Measurements from ENCODE around the gene C3.
"Not testable (repeated sequence)": the region's sequence is repeated elsewhere in the genome, so short reads cannot be mapped to it uniquely, and the experiment has no call there.

C3 gene

DNA sequence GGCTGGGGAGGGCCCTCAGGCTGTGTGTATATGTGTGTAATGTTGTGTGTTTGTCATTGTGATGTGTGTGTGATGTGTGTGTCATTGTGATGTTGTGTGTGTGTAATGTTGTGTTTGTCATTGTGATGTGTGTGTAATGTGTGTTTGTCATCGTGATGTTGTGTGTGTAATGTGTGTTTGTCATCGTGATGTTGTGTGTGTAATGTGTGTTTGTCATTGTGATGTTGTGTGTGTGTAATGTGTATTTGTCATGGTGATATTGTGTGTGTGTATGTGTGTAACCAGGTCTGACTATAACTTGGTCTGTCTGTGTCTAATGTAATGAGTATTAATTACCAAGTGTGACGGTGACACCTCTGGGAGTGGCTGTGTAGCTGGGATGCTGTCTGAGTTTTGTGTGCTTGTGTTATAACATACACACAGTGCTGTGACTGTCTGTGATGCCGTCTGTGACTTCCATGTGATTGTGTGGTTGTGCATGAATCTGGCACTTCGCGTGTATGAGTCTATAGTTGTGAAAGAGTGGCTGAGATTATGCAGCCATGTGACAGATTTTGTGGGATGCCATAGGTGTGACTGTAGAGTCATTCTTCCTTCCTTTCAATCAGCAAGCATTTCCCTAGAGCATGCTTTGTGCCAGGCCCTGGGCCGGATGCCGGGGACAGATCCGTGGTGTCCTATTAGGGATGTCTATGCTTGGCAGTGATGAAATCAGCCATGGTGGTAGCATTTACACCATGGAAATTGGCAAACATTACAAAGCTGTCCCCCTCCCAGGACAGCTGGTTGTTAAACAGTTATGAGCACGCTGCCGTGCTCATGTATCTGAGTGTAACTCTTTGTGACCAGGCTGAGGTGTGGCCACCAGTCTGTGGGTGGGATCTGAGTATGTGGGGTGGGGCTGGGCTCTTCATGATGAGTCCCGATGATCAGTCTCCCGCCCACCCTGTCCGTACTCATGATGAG, 56.9 kb downstream of the C3 start:
- DNase-seq (ENCODE audit: low read depth in 2 of 2): no peak

DNA sequence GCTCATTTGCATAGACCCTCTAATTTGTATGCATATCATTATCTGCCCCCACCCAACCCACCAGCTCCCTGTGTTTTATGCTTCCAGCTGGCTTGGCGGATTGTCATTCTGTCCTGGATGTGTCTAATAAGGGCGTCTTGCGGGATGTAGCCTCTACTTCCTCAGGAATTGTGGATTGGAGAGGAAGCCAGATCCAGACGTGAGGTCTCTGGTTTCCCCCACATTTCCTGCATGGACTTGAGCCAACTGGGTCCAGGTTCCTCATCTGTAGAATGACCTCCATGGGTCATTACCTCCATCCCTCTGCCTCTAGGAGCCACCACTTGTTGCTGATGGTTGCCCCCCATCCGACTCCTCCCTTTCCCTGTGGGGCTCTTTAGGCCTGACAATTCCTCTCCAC, 57.7 kb downstream of the C3 start:
- DNase-seq (ENCODE audit: low read depth in 2 of 2): no peak

DNA sequence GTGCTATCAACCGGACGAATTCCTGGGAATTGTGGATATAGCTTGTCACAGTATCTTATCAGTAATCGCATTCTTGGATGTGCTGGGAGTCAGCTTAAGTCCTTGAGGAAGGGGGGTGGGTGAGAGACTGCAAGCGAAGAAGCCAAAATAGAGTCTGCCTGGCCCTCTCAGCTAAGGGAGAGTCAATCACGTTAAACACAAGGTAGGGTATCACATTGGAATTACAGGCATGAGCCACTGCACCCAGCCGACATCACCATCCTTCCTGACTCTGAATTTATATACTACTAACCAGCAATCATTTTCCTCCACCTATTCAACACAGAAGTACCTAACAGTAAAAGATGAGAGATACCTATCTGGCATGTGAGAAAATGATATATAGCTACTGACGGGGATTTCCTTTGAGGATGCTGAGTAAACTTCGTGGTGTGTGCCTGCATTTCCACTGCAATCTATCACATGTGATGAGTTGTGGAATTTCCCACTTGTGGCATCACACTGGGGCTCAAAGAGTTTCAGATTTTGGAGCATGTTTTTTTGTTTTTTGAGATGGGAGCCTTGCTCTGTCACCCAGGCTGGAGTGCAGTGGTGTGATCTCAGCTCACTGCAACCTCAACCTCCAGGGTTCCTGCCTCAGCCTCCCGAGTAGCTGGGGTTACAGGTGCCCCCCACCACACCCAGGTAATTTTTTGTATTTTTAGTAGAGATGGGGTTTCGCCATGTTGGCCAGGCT, 58.8 kb downstream of the C3 start:
- DNase-seq (ENCODE audit: low read depth in 2 of 2): not testable (repeated sequence)

DNA sequence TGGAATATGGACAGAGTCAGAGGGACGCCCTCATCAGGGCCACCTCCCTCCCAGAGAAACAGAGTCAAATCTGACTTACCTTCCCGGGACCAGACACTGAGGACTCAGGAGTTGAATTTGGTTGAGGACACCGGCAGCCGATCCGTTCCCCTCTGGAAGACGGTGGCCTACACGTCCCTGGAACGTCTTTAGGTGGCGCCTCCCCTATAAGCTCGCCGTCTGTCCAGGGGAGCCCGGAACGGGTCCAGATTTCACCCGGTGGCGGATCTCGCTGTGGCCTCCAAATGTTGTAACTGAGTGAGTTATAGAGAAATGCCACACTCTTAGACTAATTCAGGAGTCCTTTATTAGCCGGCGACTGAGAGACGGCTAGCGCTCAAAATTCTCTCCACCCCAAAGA, 59.5 kb downstream of the C3 start:
- no peak for DNase-seq (ENCODE audit: low read depth in 2 of 2)

DNA sequence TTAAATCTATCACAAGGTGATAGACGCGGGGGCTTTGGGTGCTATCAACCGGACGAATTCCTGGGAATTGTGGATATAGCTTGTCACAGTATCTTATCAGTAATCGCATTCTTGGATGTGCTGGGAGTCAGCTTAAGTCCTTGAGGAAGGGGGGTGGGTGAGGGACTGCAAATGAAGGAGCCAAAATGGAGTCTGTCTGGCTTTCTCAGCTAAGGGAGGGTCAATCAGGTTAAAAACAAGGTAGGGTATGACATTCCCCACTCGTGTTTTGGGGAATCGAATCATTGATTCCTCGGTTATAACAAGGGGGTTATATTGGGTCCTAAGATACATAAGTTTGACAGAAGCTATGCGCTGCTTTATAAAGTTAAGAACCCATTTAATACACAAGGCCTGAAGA, 64.1 kb downstream of the C3 start:
- not testable (repeated sequence) for DNase-seq (ENCODE audit: low read depth in 2 of 2)

DNA sequence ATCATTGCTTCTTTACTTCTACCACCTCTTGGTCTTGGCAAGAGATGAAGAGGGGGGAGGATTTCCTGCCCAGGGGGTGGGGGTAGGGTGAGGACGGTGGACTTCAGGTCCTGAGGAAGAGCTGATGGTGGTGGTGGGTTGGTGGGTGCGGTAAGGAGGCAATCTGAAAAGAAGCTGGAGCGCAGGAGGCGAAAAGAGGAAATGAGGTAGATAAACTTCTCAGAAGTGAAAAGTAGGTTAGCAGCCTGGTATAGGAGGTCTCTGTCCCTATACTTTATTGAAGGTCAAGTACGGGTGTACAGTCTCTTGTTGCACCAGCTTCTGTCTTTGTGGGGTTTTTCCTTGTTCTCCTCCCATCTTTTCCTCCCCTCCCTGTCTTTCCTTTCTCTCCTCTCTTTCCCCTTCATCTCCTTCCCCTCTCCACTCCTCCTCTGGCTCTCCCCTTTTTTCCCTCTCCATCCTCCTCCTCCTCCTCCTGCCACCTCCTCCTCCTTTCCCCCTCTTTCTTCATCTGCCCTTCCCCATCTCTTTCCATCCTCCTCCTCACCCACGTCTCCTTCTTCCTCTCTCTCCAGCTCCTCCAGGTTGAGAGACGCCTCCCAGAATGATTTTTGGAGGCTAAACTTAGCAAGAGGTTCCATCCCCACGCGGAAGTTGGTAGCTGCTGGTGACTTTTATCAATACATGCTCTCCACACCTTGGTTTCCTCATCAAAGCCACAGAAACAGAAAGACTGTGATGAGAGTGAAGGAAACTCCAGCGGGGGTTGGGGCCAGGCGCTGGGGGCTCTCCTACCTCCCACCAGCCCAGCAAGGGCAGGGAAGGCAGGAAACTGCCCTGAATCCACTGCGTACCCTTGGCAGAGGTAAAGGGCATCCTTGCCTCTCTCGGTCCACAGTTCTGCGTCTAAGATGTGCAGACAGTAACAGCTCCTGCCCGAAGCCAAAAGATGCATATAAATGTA, 65.8 kb downstream of the C3 start:
- no peak for DNase-seq (ENCODE audit: low read depth in 2 of 2)

DNA sequence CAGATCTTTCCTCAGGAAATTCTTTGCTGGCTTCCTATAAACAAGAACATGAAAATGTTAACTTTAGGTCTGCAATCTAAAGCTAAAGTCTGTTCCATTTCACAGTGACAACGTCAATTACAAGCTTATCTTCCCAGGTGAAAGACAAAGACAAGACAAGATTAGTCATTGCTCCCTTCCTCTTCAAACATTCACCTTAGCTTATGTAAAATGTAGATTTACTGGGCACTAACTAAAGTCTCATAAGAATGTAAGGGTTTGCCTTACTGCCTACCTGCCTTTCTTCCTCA, 67.7 kb downstream of the C3 start:
- DNase-seq (ENCODE audit: low read depth in 2 of 2): no peak

DNA sequence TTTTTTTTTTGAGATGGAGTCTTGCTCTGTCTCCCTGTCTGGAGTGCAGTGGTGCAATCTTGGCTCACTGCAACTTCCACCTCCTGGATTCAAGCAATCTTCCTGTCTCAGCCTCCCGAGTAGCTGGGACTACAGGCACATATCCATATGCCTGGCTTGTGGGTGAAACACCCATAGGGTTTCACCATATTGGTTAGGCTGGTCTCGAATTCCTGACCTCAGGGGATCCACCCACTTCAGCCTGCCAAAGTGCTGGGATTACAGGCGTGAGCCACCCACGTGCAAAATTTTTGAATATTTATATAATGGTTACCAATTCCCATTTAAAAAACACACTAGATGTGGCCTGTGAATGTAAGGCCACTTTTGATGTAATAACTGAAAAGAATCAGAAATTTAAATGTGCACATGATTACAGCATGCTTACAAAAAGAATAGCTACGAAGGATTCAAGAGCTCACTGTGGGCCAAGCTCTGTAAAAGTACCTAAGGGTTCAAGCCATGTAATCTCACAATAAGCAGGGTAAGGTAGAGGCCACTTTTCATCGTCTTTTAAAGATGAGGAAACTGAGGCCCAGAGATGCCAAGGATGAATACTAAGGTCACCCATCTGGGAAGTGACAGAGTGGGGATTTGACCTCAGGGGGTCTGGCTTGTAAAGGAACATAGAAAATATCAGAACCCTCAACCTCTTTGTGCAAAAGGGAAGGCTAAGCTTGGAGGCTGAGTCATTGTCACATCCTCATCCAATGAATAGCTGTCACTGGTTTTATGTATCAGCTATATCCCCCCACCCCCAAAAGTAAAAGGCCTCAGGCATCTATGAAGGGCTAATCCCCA, 68.3 kb downstream of the C3 start:
- no peak for DNase-seq (ENCODE audit: low read depth in 2 of 2)

DNA sequence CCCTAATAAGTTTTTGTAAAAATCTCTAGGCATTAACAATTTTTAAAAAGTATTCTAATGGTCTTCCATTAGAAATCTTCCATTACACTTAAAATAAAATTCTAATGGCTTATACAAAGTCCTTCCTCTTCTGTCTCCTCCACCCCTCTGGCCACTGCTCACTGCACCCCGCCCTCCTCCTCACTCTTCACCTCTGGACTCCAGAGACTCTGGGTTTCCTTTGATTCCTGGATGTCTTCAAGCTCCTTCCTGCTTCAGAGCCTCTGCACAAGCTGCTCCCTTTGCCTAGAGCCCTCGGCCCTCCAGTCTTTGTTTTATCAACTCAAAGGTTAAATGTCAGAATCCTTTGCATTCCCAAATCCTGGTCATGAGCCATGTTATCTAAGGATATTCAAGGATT, 71.3 kb downstream of the C3 start:
- DNase-seq (ENCODE audit: low read depth in 2 of 2): no peak

DNA sequence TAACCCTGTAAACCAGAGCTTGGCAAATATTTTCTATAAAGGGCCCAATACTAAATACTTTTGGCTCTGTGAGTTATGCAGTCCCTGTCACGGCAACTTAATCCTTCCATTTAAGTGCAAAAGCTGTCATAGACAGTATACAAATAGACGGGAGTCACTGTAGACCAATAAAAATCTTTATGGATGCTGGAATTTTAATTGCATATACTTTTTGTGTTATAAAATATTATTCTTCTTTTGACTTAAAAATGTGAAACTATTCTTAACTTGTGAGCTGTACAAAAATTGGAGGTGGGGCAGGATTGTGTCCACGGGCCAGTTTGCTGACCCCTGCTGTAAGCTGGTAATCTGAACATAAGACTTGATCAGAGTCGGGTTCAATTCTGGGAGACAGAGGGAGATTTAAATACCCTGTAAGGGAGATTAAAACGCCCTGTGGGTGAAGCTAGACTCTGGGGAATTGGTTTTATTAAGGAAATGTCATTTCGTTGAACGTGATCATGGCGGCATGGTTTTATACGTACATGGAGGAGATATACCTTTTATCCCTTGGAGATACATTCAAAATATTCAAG, 72.2 kb downstream of the C3 start:
- no peak for DNase-seq (ENCODE audit: low read depth in 2 of 2)

DNA sequence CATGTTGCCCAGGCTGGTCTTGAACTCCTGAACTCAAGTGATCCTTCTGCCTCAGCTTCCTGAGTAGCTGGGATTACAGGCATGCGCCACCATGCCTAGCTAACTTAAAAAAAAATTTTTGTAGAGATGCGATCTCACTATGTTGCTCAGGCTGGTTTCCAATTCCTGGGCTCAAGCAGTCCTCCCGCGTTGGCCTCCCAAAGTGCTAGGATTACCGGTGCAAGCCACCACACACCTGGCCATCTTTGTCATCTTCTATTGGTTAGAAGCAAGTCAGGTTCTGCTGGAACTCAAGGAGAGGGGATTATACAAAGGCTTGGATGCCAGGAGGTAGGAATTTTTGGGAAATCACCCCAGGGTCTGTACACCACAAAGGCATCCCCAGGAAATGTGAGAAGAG, 75.7 kb downstream of the C3 start:
- DNase-seq (ENCODE audit: low read depth in 2 of 2): no peak

DNA sequence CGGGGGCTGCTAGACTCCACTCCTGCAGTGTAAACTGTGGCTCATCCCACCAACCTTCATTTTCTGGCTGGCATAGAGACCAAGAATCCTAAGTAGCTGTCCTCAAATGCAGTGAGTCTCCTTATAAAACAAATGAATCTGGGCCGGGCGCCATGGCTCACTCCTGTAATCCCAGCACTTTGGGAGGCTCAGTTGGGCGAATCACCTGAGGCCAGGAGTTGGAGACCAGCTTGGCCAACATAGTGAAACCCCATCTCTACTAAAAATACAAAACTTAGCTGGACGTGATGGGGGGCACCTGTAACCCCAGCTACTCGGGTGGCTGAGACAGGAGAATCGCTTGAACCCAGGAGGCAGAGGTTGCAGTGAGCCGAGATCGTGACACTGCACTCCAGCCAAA, 80.1 kb downstream of the C3 start:
- not testable (repeated sequence) for DNase-seq (ENCODE audit: low read depth in 2 of 2)

DNA sequence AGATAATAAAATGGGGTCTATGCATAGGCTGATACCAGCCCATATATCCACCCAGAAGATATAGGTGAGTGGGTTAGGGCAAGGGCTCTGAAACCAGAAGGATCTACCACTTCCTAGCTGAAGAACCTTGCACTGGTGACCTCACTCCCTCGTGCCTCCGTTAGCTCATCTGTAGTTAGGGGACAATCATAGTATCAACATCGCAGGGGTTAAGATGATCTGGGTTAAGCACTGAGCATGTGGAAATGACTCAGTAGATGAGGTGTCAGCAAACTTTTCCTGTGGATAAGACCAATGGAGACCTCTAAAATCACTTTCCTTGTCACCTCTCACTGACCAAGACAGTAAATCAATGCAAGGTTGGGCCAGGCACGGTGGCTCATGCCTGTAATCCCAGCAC, 81.0 kb downstream of the C3 start:
- DNase-seq (ENCODE audit: low read depth in 2 of 2): no peak

DNA sequence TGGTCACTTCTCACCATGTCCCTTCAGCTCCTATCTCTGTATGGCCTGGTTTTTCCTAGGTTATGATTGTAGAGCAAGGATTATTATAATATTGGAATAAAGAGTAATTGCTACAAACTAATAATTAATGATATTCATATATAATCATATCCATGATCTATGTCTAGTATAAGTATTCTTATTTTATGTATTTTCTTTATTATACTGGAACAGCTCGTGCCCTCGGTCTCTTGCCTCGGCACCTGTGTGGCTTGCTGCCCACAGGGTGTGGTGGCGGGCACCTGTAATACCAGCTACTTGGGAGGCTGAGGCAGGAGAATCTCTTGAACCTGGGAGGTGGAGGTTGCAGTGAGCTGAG, 87.0 kb downstream of the C3 start:
- not testable (repeated sequence) for DNase-seq (ENCODE audit: low read depth in 2 of 2)

DNA sequence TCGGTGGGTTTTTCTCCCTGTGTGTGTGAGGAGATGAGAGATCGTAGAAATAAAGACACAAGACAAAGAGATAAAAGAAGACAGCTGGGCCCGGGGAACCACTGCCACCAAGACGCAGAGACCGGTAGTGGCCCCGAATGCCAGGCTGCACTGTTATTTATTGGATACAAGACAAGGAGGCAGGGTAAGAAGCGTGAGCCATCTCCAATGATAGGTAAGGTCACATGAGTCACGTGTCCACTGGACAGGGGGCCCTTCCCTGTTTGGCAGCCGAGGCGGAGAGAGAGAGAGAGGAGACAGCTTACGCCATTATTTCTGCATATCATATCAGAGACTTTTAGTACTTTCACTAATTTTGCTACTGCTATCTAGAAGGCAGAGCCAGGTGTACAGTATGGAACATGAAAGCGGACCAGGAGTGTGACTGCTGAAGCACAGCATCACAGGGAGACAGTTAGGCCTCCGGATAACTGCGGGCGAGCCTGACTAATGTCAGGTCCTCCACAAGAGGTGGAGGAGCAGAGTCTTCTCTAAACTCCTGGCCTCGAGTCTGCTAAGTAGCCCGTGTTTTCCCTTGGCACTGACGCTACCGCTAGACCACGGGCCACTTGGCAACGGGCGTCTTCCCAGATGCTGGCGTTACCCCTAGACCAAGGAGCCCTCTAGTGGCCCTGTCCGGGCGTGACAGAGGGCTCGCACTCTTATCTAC, 87.5 kb downstream of the C3 start:
- DNase-seq (ENCODE audit: low read depth in 2 of 2): peak in 1 of 2 experiments; percentile 19

DNA sequence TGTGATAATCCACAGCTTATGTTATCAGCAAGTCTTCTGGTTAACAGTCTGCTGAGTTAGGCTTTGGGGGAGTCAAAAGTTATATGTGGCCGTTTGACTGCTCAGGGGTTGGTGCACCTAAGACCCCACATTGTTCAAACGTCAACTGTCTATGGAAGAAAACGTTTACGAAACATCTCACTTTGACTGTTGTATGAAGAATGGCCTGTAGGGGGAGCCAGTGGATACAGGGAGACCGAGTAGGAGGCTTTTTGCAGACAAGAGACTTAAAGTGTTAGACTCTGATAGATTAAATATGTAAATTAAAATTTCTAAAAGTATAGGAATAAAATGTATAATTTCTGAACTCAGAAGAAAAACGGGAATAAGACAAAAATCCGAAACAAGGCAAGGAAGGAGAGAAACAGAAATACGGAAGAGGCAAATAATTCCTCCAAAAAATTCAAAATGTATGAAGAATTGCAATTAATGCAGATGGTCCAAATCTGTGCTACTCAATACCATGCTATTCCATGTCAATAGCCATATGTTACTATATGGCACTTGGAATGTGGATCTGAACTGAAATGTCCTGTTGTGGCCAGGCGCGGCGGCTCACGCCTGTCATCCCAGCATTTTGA, 88.3 kb downstream of the C3 start:
- DNase-seq (ENCODE audit: low read depth in 2 of 2): peak in 1 of 2 experiments; percentile 37

Data from fibroblast of skin of left biceps (primary cell).